ENCODE results near the gene CALB2.

GRCh38 chr16:71338632-71339031, 19.9 kb upstream of the CALB2 start:
- TF ChIP-seq EZH2 (IDR thresholded peaks at IDR 0.05) (no peak), CTCF (IDR thresholded peaks at IDR 0.05 in 2 of 3, conservative IDR thresholded peaks at IDR 0.05 in 1 of 3; ENCODE audit: borderline replicate concordance in 1 of 3, insufficient read depth in 1 of 3, low read depth in 2 of 3, low read length in 2 of 3) (no peak), SP1 (IDR thresholded peaks at IDR 0.05; ENCODE audit: low read depth) (no peak), ELF1 (IDR thresholded peaks at IDR 0.05; ENCODE audit: borderline replicate concordance, low read depth) (no peak), RAD21 (IDR thresholded peaks at IDR 0.05; ENCODE audit: low read depth) (no peak), SIN3A (IDR thresholded peaks at IDR 0.05; ENCODE audit: low read depth) (no peak), MAX (IDR thresholded peaks at IDR 0.05) (no peak), POLR2A (IDR thresholded peaks at IDR 0.05; ENCODE audit: borderline replicate concordance, extremely low read depth, insufficient read depth, insufficient read length) (no peak)
